GM12878 (cell line): ENCODE measurements around the gene PPP1R14D. TPM values are rescaled to one million over a fixed set of nuclear protein-coding genes. Genes with fewer than 3 reads are reported as not detected.

Experiments used
- ATAC-seq: fragments of 200-7000 bp; cut with Tn5 transposase; 3 replicates; pipeline ENCODE4 v1.9.1; 2020; ENCODE audit warnings: mild to moderate bottlenecking, moderate library complexity
- BruUV-seq: library from RNA; stranded (reverse); fragments of 400-500 nt; replicated peaks from 2 replicates; lab custom pipeline; 2021; lab: Mats Ljungman, UMichigan
- CTCF ChIA-PET: fragments of 300-600 bp; sonication (Branson Sonifier 250); formaldehyde crosslinking; extraction: SDS; loops from one replicate; lab custom pipeline; 2021; ENCODE audit warnings: inconsistent platforms; lab: Yijun Ruan, JAX
- POLR2A ChIA-PET: fragments of 350-600 bp; formaldehyde crosslinking; extraction: SDS; loops from one replicate; lab custom pipeline; 2021; ENCODE audit warnings: inconsistent platforms; lab: Charles Lee
- RAD21 ChIA-PET: fragments of 300-600 bp; sonication (Branson Sonifier 250); formaldehyde crosslinking; loops from one replicate; lab custom pipeline; 2023; ENCODE audit warnings: antibody characterized with exemption; ENCODE audit not compliant: unreplicated experiment; lab: Charles Lee
- SMC1A ChIA-PET: fragments of 300-600 bp; sonication (Branson Sonifier 250); formaldehyde crosslinking; loops from one replicate; lab custom pipeline; 2023; ENCODE audit not compliant: unreplicated experiment, uncharacterized antibody; lab: Charles Lee
- DNase-seq: peaks from one replicate; pipeline ENCODE4 v3.0.0-alpha.2; 2011; ENCODE audit warnings: low read depth, low spot score
- FAIRE-seq: peaks from 3 replicates; lab custom pipeline; 2011; peaks lifted over from hg19 to GRCh38; lab: Jason Lieb, UNC
- H2AFZ ChIP-seq: 2 replicates; pipeline ENCODE4 v1.6.0; 2011; ENCODE audit warnings: low read depth, low read length, control low read depth; ENCODE audit not compliant: control insufficient read depth
- H3K27ac ChIP-seq: 2 replicates; pipeline ENCODE4 v1.5.1; 2011; ENCODE audit warnings: control low read depth; ENCODE audit not compliant: control insufficient read depth, insufficient read depth
- H3K27me3 ChIP-seq, 2 experiments: replicated peaks in 1 of 2; 2 replicates each; pipeline versions ENCODE4 v1.6.0 to v1.6.1; 2011; ENCODE audit warnings: low read length in 1 of 2; ENCODE audit not compliant: control insufficient read depth in 2 of 2, insufficient read depth in 2 of 2
- H3K36me3 ChIP-seq, 2 experiments: 2 replicates each; pipeline ENCODE4 v1.5.1; 2011; ENCODE audit warnings: low read length in 1 of 2; ENCODE audit not compliant: control insufficient read depth in 2 of 2, insufficient read depth in 2 of 2
- H3K4me1 ChIP-seq: 2 replicates; pipeline ENCODE4 v1.6.1; 2011; ENCODE audit warnings: mild to moderate bottlenecking, low read length, moderate library complexity, mixed read lengths; ENCODE audit not compliant: control insufficient read depth, insufficient read depth
- H3K4me2 ChIP-seq: 2 replicates; pipeline ENCODE4 v1.6.0; 2011; ENCODE audit warnings: control low read depth; ENCODE audit not compliant: control insufficient read depth, insufficient read depth
- H3K4me3 ChIP-seq: fragments of 200-600 bp; sonication (generic); 2 replicates; pipeline ENCODE4 v1.5.1; 2016
- H3K79me2 ChIP-seq: 2 replicates; pipeline ENCODE4 v1.6.0; 2011; ENCODE audit warnings: low read length; ENCODE audit not compliant: control insufficient read depth, insufficient read depth
- H3K9ac ChIP-seq: 2 replicates; pipeline ENCODE4 v1.8.0; 2011; ENCODE audit warnings: low read length, control low read depth, mixed read lengths; ENCODE audit not compliant: control insufficient read depth, insufficient read depth
- H3K9me3 ChIP-seq: replicated peaks from 3 replicates; pipeline ENCODE4 v1.5.1; 2011; ENCODE audit warnings: mild to moderate bottlenecking, low read length; ENCODE audit not compliant: control insufficient read depth, insufficient read depth
- H4K20me1 ChIP-seq: 2 replicates; pipeline ENCODE4 v1.6.0; 2011; ENCODE audit not compliant: control insufficient read depth, insufficient read depth
- CBX3 ChIP-seq: fragments of 200-600 bp; sonication (generic); IDR thresholded peaks from 2 replicates; pipeline ENCODE4 v1.6.1; 2016; ENCODE audit warnings: low read depth, borderline replicate concordance
- CUX1 ChIP-seq: IDR thresholded peaks from 2 replicates; pipeline ENCODE4 v1.6.1; 2012; ENCODE audit warnings: improper control_type of control experiment, low read depth, low read length; ENCODE audit not compliant: insufficient replicate concordance
- E2F4 ChIP-seq: IDR thresholded peaks from 2 replicates; pipeline ENCODE4 v1.6.1; 2012; ENCODE audit warnings: low read depth, low read length, improper control_type of control experiment
- HCFC1 ChIP-seq: fragments of 150-350 bp; IDR thresholded peaks from 2 replicates; pipeline ENCODE4 v1.6.1; 2014; ENCODE audit warnings: low read length
- NFXL1 ChIP-seq: fragments of 450-650 bp; IDR thresholded peaks from 2 replicates; pipeline ENCODE4 v1.6.1; 2017; ENCODE audit warnings: antibody characterized with exemption, mild to moderate bottlenecking, borderline replicate concordance
- STAT3 ChIP-seq: IDR thresholded peaks from 2 replicates; pipeline ENCODE4 v1.6.1; 2011; ENCODE audit warnings: low read depth, low read length, improper control_type of control experiment
- WGBS: methylation state at CpG from one replicate; pipeline ENCODE4 v1.1.6; 2016; ENCODE audit warnings: low lambda C conversion rate; ENCODE audit not compliant: insufficient replicate concordance, insufficient coverage; ENCODE audit errors: missing lambda C conversion rate; 5-methylcytosine and 5-hydroxymethylcytosine counted together
- in situ Hi-C: fragments of 300-500 bp; cut with MboI; formaldehyde crosslinking; loops from 9 replicates; pipeline ENCODE4 v1.14.3; 2018; ENCODE audit warnings: mixed read lengths
- intact Hi-C: fragments of 100-400 bp; cut with micrococcal nuclease; formaldehyde crosslinking; loops from one replicate; pipeline ENCODE4 v1.14.2; 2022; ENCODE audit not compliant: unreplicated experiment
- polyA plus RNA-seq, 11 experiments: library from polyadenylated mRNA; depleted of rRNA in 4 of 11; unstranded in 6 of 11; stranded (reverse) in 5 of 11; fragments of >200 nt; fragmentation: Nextera tagmentation in 4 of 11; fragmentation: Illumina TruSeq in 1 of 11; extraction: Ambion mirVana in 4 of 11; extraction: Trizol in 1 of 11; gene quantifications; 1 replicate in 1 of 11; 2 replicates in 10 of 11; pipeline versions ENCODE4 v1.2.1 to v1.2.3, GENCODE V29; 2011 to 2016; ENCODE audit warnings: inconsistent platforms in 2 of 11, missing spikeins in 2 of 11, low read depth in 1 of 11
- total RNA-seq, 4 experiments: library from RNA; depleted of rRNA in 3 of 4; stranded (reverse); fragments of >200 nt in 3 of 4; fragmentation: Illumina TruSeq in 1 of 4; extraction: Trizol in 1 of 4; gene quantifications; 2 replicates each; pipeline versions ENCODE4 v1.2.1 to v1.2.3, GENCODE V29; 2013 to 2021

PPP1R14D gene
- total and polyA plus RNA-seq, 10 of the 15 experiments (the other 5 are each of a cell fraction or from before 2014, with no cell fraction given): 0.10 TPM; not detected in 9

GRCh38 chr15:40785164-40785563 is 43.3 kb downstream of the PPP1R14D start:
- FAIRE-seq (no peak), ATAC-seq (no peak), DNase-seq (no peak)
- Histone ChIP-seq H3K27ac (no peak overlapping the region), H3K79me2 (peaks cover 5% of the 10 kb centered on the region), H3K9me3 (no peaks in the 10 kb centered on the region), H3K4me2 (no peak overlapping the region), H3K4me1 (peaks cover 9% of the 10 kb centered on the region), H2AFZ (no peak overlapping the region), H3K9ac (no peak overlapping the region), H3K27me3 (no peaks in the 10 kb centered on the region), H3K4me3 (no peak overlapping the region), H3K36me3 (peaks cover 0 to 7% of the 10 kb centered on the region in 2 experiments; a peak in 2 of 4 replicates), H4K20me1 (no peaks in the 10 kb centered on the region)
- ChIA-PET RAD21 (interaction anchor here (0.8 to 2.9 kb wide), 8 partner anchors 24 to 196 kb away, joined by 3 to 12 read pairs (median 3); partner anchors contain the start of gene VPS18), CTCF (interaction anchor here (0.7 to 6.6 kb wide), 18 partner anchors 15 to 400 kb away, joined by 3 to 45 read pairs (median 4); partner anchors contain the start of genes C15orf62 and VPS18), SMC1A (interaction anchor here (0.7 to 4.0 kb wide), 15 partner anchors 14 to 265 kb away, joined by 3 to 27 read pairs (median 3); partner anchors contain the start of genes GCHFR, RPUSD2 and VPS18), POLR2A (interaction anchor here (1.7 kb wide), 1 partner anchor 84 kb away, joined by 4 read pairs; no protein-coding TSS in a partner anchor)
- 95% methylated on average over 3 of the region's 3 CpGs for WGBS
- intact Hi-C loops (no loop called here), in situ Hi-C loops (loop anchor here (5.0 kb wide), 1 partner anchor 268 kb away; no protein-coding TSS in a partner anchor)
- BruUV-seq: no TSS peak
- TF ChIP-seq E2F4: no peak
- TF ChIP-seq STAT3: no peak
- no peak for TF ChIP-seq CBX3
- no peak for TF ChIP-seq CUX1
- TF ChIP-seq HCFC1: no peak
- no peak for TF ChIP-seq NFXL1
